ENCODE results near the gene ST6GALNAC2. TPM values are rescaled to one million over a fixed set of nuclear protein-coding genes. Genes with fewer than 3 reads are reported as not detected.
"Not testable (repeated sequence)": the region's sequence is repeated elsewhere in the genome, so short reads cannot be mapped to it uniquely, and the experiment has no call there.

The ST6GALNAC2 gene
- total and polyA plus RNA-seq, 2 experiments from 2014 or later: 0.31 TPM; not detected in 1

- peaks cover under 1% of the 10 kb centered on the region; the same call in 1 of the 2 replicates for H3K9me2 ChIP-seq (ENCODE audit: insufficient read depth)
- peak overlapping the region; percentile 62; the same call in 1 of the 2 replicates for H3K4me2 ChIP-seq
- no peaks in the 10 kb centered on the region; the same call in 1 of the 2 replicates for H3K4me1 ChIP-seq (ENCODE audit: insufficient read depth)
- TF ChIP-seq JUNB (IDR thresholded peaks at IDR 0.05; ENCODE audit: unreplicated experiment) (no peak), EZH2 (IDR thresholded peaks at IDR 0.05; ENCODE audit: low read depth, unreplicated experiment) (no peak), ZNF331 (CRISPR knock-in tag; IDR thresholded peaks at IDR 0.05; ENCODE audit: low read depth) (no peak), ZNF114 (CRISPR knock-in tag; IDR thresholded peaks at IDR 0.05) (no peak), CTCF (conservative IDR thresholded peaks at IDR 0.05; ENCODE audit: low read depth in 2 of 2) (peak; percentile 84 to 99)
- H4K20me1 ChIP-seq (replicated peaks; ENCODE audit: insufficient read depth): no peaks in the 10 kb centered on the region
- peak; percentile 88 for DNase-seq (ENCODE audit: low spot score)
- Mint-ChIP-seq H3K27ac (no peak overlapping the region), H3K27me3 (ENCODE audit: insufficient read depth, low read depth, poor library complexity) (peaks cover 21% of the 10 kb centered on the region), H3K9me3 (peaks cover 3% of the 10 kb centered on the region; the same call in 1 of the 3 replicates), H3K4me3 (peak overlapping the region; percentile 29; the same call in 1 of the 3 replicates), H3K4me1 (peaks cover 20% of the 10 kb centered on the region), H3K36me3 (ENCODE audit: low read depth) (no peaks in the 10 kb centered on the region)
- no peak overlapping the region for H3K27ac ChIP-seq (ENCODE audit: low read depth)
- peaks cover 5% of the 10 kb centered on the region; the same call in 1 of the 2 replicates for H3K27me3 ChIP-seq (ENCODE audit: insufficient read depth)
- peak; percentile 82 for ATAC-seq
- H3K36me3 ChIP-seq (ENCODE audit: insufficient read depth): no peaks in the 10 kb centered on the region
- peak overlapping the region; percentile 38; the same call in 1 of the 2 replicates for H3K4me3 ChIP-seq
- H2AFZ ChIP-seq: peak overlapping the region; percentile 96
- no peaks in the 10 kb centered on the region for H3K79me2 ChIP-seq (replicated peaks; ENCODE audit: insufficient read depth)
- no peaks in the 10 kb centered on the region for H3F3A ChIP-seq (replicated peaks; ENCODE audit: low read depth)
Observed at GRCh38 chr17:76523084-76524037, 62.3 kb downstream of the ST6GALNAC2 start.

GRCh38 chr17:76521683-76522082 is 64.0 kb downstream of the ST6GALNAC2 start:
- H3K4me3 ChIP-seq; DNase-seq (ENCODE audit: low spot score); H3K4me1 ChIP-seq (ENCODE audit: insufficient read depth); H4K20me1 ChIP-seq (replicated peaks; ENCODE audit: insufficient read depth); H3K36me3 Mint-ChIP-seq (ENCODE audit: low read depth); H3F3A ChIP-seq (replicated peaks; ENCODE audit: low read depth); ATAC-seq; H2AFZ ChIP-seq; H3K4me3 Mint-ChIP-seq; H3K4me2 ChIP-seq; H3K79me2 ChIP-seq (replicated peaks; ENCODE audit: insufficient read depth); H3K27ac Mint-ChIP-seq; H3K9me2 ChIP-seq (ENCODE audit: insufficient read depth); H3K9me3 Mint-ChIP-seq; H3K36me3 ChIP-seq (ENCODE audit: insufficient read depth); H3K27ac ChIP-seq (ENCODE audit: low read depth); H3K27me3 ChIP-seq (ENCODE audit: insufficient read depth): not testable (repeated sequence)
- H3K4me1 Mint-ChIP-seq: peaks cover 15% of the 10 kb centered on the region
- peaks cover 19% of the 10 kb centered on the region for H3K27me3 Mint-ChIP-seq (ENCODE audit: insufficient read depth, low read depth, poor library complexity)

GRCh38 chr17:76521262-76521661 is 64.4 kb downstream of the ST6GALNAC2 start:
- no peak overlapping the region for H3K27ac ChIP-seq (ENCODE audit: low read depth)
- Mint-ChIP-seq H3K27me3 (ENCODE audit: insufficient read depth, low read depth, poor library complexity) (peaks cover 19% of the 10 kb centered on the region), H3K27ac (no peak overlapping the region), H3K9me3 (peaks cover 3% of the 10 kb centered on the region; the same call in 1 of the 3 replicates), H3K36me3 (ENCODE audit: low read depth) (no peaks in the 10 kb centered on the region), H3K4me1 (peaks cover 15% of the 10 kb centered on the region), H3K4me3 (no peak overlapping the region)
- no peaks in the 10 kb centered on the region for H3K36me3 ChIP-seq (ENCODE audit: insufficient read depth)
- no peak overlapping the region for H3K4me3 ChIP-seq
- H3K4me2 ChIP-seq: no peak overlapping the region
- ATAC-seq (no peak), DNase-seq (ENCODE audit: low spot score) (no peak)
- H3F3A ChIP-seq (replicated peaks; ENCODE audit: low read depth): no peaks in the 10 kb centered on the region
- TF ChIP-seq STAT1 (IDR thresholded peaks at IDR 0.05; ENCODE audit: unreplicated experiment) (no peak), ZNF331 (CRISPR knock-in tag; IDR thresholded peaks at IDR 0.05; ENCODE audit: low read depth) (no peak), ETS1 (IDR thresholded peaks at IDR 0.05) (no peak)
- H4K20me1 ChIP-seq (replicated peaks; ENCODE audit: insufficient read depth): no peaks in the 10 kb centered on the region
- H3K27me3 ChIP-seq (ENCODE audit: insufficient read depth): peaks cover 5% of the 10 kb centered on the region; the same call in 1 of the 2 replicates
- no peak overlapping the region for H2AFZ ChIP-seq
- H3K79me2 ChIP-seq (replicated peaks; ENCODE audit: insufficient read depth): no peaks in the 10 kb centered on the region
- H3K4me1 ChIP-seq (ENCODE audit: insufficient read depth): no peaks in the 10 kb centered on the region
- H3K9me2 ChIP-seq (ENCODE audit: insufficient read depth): peaks cover 2% of the 10 kb centered on the region; the same call in 1 of the 2 replicates

All from GM23338 (cell line).